ENCODE results near the gene LRRC17.

Gene LRRC17

DNA sequence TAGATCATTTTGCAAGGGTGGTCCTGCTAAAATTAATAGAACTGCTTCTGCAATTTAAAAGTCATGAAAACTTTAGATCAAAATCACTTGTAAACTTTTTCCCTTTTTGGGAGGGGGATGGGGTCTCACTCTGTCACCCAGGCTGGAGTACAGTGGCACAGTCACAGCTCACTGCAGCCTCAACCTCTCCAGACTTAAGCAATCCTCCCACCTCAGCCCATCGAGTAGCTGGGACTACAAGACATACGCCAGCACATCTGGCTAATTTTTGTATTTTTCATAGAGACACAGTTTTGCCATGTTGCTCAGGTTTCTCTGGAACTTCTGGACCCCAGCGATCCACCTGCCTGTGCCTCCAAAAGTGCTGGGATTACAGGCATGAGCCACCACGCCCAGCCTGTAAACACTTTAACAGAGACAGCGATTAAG is 79.7 kb downstream of the LRRC17 start:
- Histone ChIP-seq H3K27ac (ENCODE audit: low read length) (no peak overlapping the region), H3K9ac (ENCODE audit: low read depth, low read length) (no peak overlapping the region), H3K4me1 (ENCODE audit: insufficient read depth, low read length) (no peaks in the 10 kb centered on the region), H4K20me1 (ENCODE audit: insufficient read depth, low read length) (no peaks in the 10 kb centered on the region), H2AFZ (ENCODE audit: low read depth, low read length) (no peak overlapping the region), H3K27me3 (ENCODE audit: insufficient read depth, low read length, poor library complexity) (peaks cover 7% of the 10 kb centered on the region), H3K4me3 (ENCODE audit: low read depth in 1 of 2, low read length in 2 of 2) (no peak overlapping the region), H3K36me3 (ENCODE audit: insufficient read depth, low read length) (no peaks in the 10 kb centered on the region), H3K4me2 (ENCODE audit: insufficient read depth, low read length) (no peak overlapping the region), H3K79me2 (ENCODE audit: insufficient read depth, low read length) (no peaks in the 10 kb centered on the region), H3K9me3 (ENCODE audit: insufficient read depth, low read length, severe bottlenecking) (no peaks in the 10 kb centered on the region)
- no peak for TF ChIP-seq EZH2 (IDR thresholded peaks at IDR 0.05; ENCODE audit: borderline replicate concordance, low read depth, low read length, severe bottlenecking)
- TF ChIP-seq, protein P1, sequence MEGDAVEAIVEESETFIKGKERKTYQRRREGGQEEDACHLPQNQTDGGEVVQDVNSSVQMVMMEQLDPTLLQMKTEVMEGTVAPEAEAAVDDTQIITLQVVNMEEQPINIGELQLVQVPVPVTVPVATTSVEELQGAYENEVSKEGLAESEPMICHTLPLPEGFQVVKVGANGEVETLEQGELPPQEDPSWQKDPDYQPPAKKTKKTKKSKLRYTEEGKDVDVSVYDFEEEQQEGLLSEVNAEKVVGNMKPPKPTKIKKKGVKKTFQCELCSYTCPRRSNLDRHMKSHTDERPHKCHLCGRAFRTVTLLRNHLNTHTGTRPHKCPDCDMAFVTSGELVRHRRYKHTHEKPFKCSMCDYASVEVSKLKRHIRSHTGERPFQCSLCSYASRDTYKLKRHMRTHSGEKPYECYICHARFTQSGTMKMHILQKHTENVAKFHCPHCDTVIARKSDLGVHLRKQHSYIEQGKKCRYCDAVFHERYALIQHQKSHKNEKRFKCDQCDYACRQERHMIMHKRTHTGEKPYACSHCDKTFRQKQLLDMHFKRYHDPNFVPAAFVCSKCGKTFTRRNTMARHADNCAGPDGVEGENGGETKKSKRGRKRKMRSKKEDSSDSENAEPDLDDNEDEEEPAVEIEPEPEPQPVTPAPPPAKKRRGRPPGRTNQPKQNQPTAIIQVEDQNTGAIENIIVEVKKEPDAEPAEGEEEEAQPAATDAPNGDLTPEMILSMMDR (IDR thresholded peaks at IDR 0.05; ENCODE audit: borderline replicate concordance, extremely low read depth, low read length, poor library complexity, severe bottlenecking), result no peak
- ATAC-seq (ENCODE audit: insufficient read depth, low read depth), result no peak
- no peak for DNase-seq

DNA sequence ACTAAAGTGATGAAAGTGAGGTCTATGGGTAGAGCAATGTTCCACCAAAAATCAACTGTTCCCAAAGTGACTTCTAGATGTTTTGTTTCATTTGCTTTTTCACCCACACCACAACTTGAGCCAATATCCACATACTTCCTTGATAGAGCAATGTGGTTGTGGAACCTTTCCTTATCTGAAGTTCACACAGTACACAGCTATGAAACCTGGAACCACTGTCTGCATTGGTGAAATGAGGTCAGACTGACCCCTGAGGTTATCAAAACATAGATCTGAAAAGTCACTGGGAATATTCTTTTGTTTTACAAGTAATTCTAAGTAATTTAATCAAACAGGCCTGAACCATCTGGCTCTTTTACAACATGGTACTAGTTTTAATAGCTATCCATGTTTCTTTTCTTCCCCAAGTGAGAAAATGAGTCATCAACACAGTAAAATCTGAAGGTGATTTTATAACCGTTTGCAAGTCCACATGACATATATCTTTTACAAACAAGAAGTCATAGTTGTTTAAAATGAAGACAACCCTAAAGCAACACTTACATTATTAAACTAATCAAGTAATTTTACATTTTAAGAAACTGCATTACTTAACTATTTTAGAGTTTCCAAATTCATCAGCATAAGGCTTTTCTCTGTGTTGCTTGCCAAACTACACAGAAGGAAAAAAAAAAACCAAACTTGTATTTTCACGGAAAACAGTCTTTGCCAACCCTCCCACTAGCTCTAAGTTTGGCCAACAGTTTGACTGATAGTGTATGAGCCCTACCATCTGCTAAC is 80.3 kb downstream of the LRRC17 start:
- Histone ChIP-seq H3K79me2 (ENCODE audit: insufficient read depth, low read length) (no peaks in the 10 kb centered on the region), H3K4me3 (ENCODE audit: low read depth in 1 of 2, low read length in 2 of 2) (no peak overlapping the region), H2AFZ (ENCODE audit: low read depth, low read length) (no peak overlapping the region), H3K4me1 (ENCODE audit: insufficient read depth, low read length) (no peaks in the 10 kb centered on the region), H3K9me3 (ENCODE audit: insufficient read depth, low read length, severe bottlenecking) (no peaks in the 10 kb centered on the region), H3K4me2 (ENCODE audit: insufficient read depth, low read length) (no peak overlapping the region), H3K36me3 (ENCODE audit: insufficient read depth, low read length) (no peaks in the 10 kb centered on the region), H3K9ac (ENCODE audit: low read depth, low read length) (no peak overlapping the region), H4K20me1 (ENCODE audit: insufficient read depth, low read length) (no peaks in the 10 kb centered on the region), H3K27ac (ENCODE audit: low read length) (no peak overlapping the region), H3K27me3 (ENCODE audit: insufficient read depth, low read length, poor library complexity) (peaks cover 7% of the 10 kb centered on the region)
- TF ChIP-seq, protein P1 (IDR thresholded peaks at IDR 0.05; ENCODE audit: borderline replicate concordance, extremely low read depth, low read length, poor library complexity, severe bottlenecking), result no peak
- no peak for TF ChIP-seq EZH2 (IDR thresholded peaks at IDR 0.05; ENCODE audit: borderline replicate concordance, low read depth, low read length, severe bottlenecking)
- no peak for ATAC-seq (ENCODE audit: insufficient read depth, low read depth)
- no peak for DNase-seq

DNA sequence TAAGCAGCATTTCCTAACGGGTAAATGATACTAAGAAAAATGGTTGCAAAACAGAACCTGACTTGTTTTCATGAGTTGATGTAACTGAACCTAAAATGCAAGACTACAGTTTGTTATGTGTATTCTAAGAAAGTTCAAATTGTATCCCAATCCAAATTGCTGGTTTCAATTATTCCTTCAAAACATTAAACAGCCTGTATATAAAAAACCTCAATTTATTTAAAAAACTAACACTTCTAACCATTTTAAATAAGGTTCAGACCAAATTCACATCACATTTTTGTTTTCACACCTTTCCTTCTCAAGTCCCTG is 80.9 kb downstream of the LRRC17 start:
- no peaks in the 10 kb centered on the region for H3K4me1 ChIP-seq (ENCODE audit: insufficient read depth, low read length)
- no peak for DNase-seq
- no peak overlapping the region for H3K4me2 ChIP-seq (ENCODE audit: insufficient read depth, low read length)
- no peak for TF ChIP-seq EZH2 (IDR thresholded peaks at IDR 0.05; ENCODE audit: borderline replicate concordance, low read depth, low read length, severe bottlenecking)
- TF ChIP-seq, protein P1 (IDR thresholded peaks at IDR 0.05; ENCODE audit: borderline replicate concordance, extremely low read depth, low read length, poor library complexity, severe bottlenecking), result no peak
- no peaks in the 10 kb centered on the region for H3K36me3 ChIP-seq (ENCODE audit: insufficient read depth, low read length)
- no peak for ATAC-seq (ENCODE audit: insufficient read depth, low read depth)
- H3K9ac ChIP-seq (ENCODE audit: low read depth, low read length), result no peak overlapping the region
- no peaks in the 10 kb centered on the region for H4K20me1 ChIP-seq (ENCODE audit: insufficient read depth, low read length)
- H3K27me3 ChIP-seq (ENCODE audit: insufficient read depth, low read length, poor library complexity), result peaks cover 7% of the 10 kb centered on the region
- H3K27ac ChIP-seq (ENCODE audit: low read length), result no peak overlapping the region
- no peak overlapping the region for H2AFZ ChIP-seq (ENCODE audit: low read depth, low read length)
- no peaks in the 10 kb centered on the region for H3K9me3 ChIP-seq (ENCODE audit: insufficient read depth, low read length, severe bottlenecking)
- H3K4me3 ChIP-seq (ENCODE audit: low read depth in 1 of 2, low read length in 2 of 2), result no peak overlapping the region
- H3K79me2 ChIP-seq (ENCODE audit: insufficient read depth, low read length), result no peaks in the 10 kb centered on the region
